GM21825 (cell line): Measurements from ENCODE around the gene SYF2.
"Not testable (repeated sequence)": the region's sequence is repeated elsewhere in the genome, so short reads cannot be mapped to it uniquely, and the experiment has no call there.

Experiments used
- ATAC-seq: cut with Tn5 transposase; IDR thresholded peaks from one replicate; pipeline ENCODE4 v1.9.1; 2021; ENCODE audit warnings: mild to moderate bottlenecking, moderate library complexity; ENCODE audit not compliant: unreplicated experiment

Gene SYF2

GRCh38 chr1:25208092-25208491, 24.2 kb downstream of the SYF2 start:
- no peak for ATAC-seq

GRCh38 chr1:25206201-25206600, 26.1 kb downstream of the SYF2 start:
- no peak for ATAC-seq

GRCh38 chr1:25205786-25206185, 26.5 kb downstream of the SYF2 start:
- ATAC-seq, result no peak

- no peak for ATAC-seq
Observed at GRCh38 chr1:25204797-25205480, 27.4 kb downstream of the SYF2 start.

- no peak for ATAC-seq
Observed at GRCh38 chr1:25201006-25201405, 31.3 kb downstream of the SYF2 start.

GRCh38 chr1:25199819-25200620, 32.3 kb downstream of the SYF2 start:
- no peak for ATAC-seq

GRCh38 chr1:25198663-25199252, 33.5 kb downstream of the SYF2 start:
- no peak for ATAC-seq

GRCh38 chr1:25197982-25198662, 34.2 kb downstream of the SYF2 start:
- ATAC-seq, result no peak

GRCh38 chr1:25197235-25197975, 34.9 kb downstream of the SYF2 start:
- ATAC-seq, result no peak

GRCh38 chr1:25196830-25197229, 35.5 kb downstream of the SYF2 start:
- no peak for ATAC-seq

GRCh38 chr1:25195835-25196234, 36.5 kb downstream of the SYF2 start:
- ATAC-seq, result no peak

GRCh38 chr1:25194572-25195020, 37.7 kb downstream of the SYF2 start:
- ATAC-seq, result no peak

- no peak for ATAC-seq
Observed at GRCh38 chr1:25194054-25194453, 38.2 kb downstream of the SYF2 start.

GRCh38 chr1:25193229-25193628, 39.1 kb downstream of the SYF2 start:
- ATAC-seq, result no peak

- no peak for ATAC-seq
Observed at GRCh38 chr1:25192154-25192553, 40.1 kb downstream of the SYF2 start.

- ATAC-seq, result no peak
Observed at GRCh38 chr1:25190260-25190659, 42.0 kb downstream of the SYF2 start.

GRCh38 chr1:25187904-25188303, 44.4 kb downstream of the SYF2 start:
- ATAC-seq, result not testable (repeated sequence)

GRCh38 chr1:25187077-25187476, 45.2 kb downstream of the SYF2 start:
- no peak for ATAC-seq

GRCh38 chr1:25186161-25187007, 45.9 kb downstream of the SYF2 start:
- no peak for ATAC-seq
